Measurements from ENCODE around the gene ZFYVE28. TPM values are rescaled to one million over a fixed set of nuclear protein-coding genes. Genes with fewer than 3 reads are reported as not detected.

The ZFYVE28 gene
- total RNA-seq, 3 donors from 2014 or later: 12.3 to 14.1 (median 13.9) TPM

DNA sequence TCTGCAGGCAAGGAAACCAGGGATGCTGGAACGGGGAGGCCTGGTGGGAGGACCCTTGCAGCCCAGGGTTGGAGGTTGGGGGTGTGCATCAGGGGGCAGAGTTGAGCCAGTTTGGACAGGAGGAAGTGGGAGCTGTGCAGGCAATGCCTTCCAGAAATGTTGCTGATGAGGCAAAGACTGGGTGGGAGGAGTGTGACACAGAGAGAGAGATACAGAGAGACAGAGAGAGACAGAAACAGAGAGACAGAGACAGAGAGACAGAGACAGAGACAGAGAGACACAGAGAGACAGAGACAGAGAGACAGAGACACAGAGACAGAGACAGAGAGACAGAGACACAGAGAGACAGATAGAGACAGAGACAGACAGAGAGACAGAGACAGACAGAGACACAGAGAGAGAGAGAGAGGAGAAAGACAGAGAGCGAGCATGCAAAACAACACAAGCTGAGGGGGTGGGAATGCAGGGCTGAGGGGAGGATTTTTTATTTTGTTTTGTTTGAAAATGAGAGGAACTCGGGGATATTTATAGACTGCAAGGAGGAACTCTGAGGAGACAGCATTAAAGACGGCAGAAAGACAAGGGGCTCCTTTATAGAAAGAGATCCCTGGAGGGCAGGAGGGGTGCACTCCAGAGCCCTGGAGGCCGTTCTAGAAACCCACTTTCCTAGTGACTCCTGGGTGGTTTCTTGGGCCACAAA lies 174.6 kb downstream of the ZFYVE28 start:
- intact Hi-C loops (cut with DNase I; ENCODE audit: low total_unique reads): no loop called here
- Histone ChIP-seq H3K36me3 (peaks cover 2% of the 10 kb centered on the region), H3K4me3 (no peak overlapping the region), H3K27ac (peak overlapping the region; percentile 29 to 54), H3K27me3 (no peaks in the 10 kb centered on the region), H3K4me1 (peaks cover 0 to 16% of the 10 kb centered on the region in 2 donors), H3K9me3 (no peaks in the 10 kb centered on the region)
- TF ChIP-seq POLR2AphosphoS5 (IDR thresholded peaks at IDR 0.05): no peak
- TF ChIP-seq POLR2A (IDR thresholded peaks at IDR 0.05): no peak
- TF ChIP-seq, protein P1, sequence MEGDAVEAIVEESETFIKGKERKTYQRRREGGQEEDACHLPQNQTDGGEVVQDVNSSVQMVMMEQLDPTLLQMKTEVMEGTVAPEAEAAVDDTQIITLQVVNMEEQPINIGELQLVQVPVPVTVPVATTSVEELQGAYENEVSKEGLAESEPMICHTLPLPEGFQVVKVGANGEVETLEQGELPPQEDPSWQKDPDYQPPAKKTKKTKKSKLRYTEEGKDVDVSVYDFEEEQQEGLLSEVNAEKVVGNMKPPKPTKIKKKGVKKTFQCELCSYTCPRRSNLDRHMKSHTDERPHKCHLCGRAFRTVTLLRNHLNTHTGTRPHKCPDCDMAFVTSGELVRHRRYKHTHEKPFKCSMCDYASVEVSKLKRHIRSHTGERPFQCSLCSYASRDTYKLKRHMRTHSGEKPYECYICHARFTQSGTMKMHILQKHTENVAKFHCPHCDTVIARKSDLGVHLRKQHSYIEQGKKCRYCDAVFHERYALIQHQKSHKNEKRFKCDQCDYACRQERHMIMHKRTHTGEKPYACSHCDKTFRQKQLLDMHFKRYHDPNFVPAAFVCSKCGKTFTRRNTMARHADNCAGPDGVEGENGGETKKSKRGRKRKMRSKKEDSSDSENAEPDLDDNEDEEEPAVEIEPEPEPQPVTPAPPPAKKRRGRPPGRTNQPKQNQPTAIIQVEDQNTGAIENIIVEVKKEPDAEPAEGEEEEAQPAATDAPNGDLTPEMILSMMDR (IDR thresholded peaks at IDR 0.05): no peak
- DNase-seq (ENCODE audit: low spot score in 2 of 2): peak in 1 of 2 donors; percentile 36

DNA sequence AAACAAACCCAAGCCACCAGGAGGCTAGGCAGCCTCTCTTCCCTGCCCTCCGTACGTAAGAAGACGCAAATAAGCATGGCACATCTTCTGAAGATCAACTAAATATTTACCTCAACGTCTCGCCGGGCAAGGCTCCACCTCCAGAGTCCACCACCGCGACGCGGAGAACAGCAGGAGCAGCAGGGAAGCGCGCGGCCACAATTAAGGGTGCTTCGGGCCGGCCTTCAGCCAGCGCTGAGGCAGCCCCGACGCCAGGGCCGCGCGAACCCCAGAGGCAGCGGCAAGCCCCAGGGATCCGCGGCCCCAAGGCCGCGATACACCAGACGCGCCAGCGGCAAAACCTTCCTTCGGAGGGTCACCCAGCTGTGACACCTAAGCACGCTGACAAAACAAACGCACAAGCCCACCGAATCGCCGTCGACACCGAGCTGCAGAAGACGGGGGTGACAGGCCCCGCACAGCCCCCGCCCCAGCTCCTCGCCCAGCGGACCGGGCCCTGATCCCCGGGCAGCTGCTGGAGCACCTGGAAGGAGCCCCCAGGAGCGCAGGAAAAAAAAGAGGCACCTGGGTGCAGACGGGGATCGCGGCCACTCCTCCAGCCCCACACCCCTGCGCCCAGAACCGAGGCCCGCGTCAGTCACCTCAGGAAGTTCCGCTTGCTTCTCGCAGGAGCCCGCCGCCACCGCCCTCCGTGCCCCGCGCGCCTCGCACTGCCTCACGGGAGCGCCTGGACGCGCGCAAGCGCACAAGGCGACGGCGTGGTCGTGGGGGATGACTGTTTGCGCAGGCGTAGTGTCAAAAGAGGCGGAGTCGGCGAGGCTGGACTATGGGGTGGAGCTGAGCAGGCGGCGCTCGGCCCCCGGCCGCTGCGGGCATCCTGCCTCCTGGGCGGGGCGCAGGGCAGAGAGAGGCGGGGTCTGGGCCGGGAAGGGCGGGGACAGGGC lies 176.8 kb downstream of the ZFYVE28 start, which contains the start of the genes HAUS3 and POLN:
Gene HAUS3, minus strand, starts transcription at position 712 of the 944 bp plus-strand sequence. CDS start 1,175 bp downstream, outside the sequence.
Gene POLN, minus strand, starts transcription at position 712 of the 944 bp plus-strand sequence. CDS start 12,890 bp downstream, outside the sequence.
- TF ChIP-seq POLR2A (IDR thresholded peaks at IDR 0.05) (peak; percentile 19), POLR2AphosphoS5 (IDR thresholded peaks at IDR 0.05) (peak; percentile 74 to 83 (median 80))
- TF ChIP-seq, protein P1 (IDR thresholded peaks at IDR 0.05): no peak
- Histone ChIP-seq H3K4me3 (peak within 1 kb of the TSS; percentile 81 to 96 (median 96)), H3K36me3 (peaks cover 5% of the 10 kb centered on the region), H3K4me1 (peaks cover 0 to 16% of the 10 kb centered on the region in 2 donors), H3K27ac (peak within 1 kb of the TSS; percentile 66 to 69), H3K9me3 (no peaks in the 10 kb centered on the region), H3K27me3 (no peaks in the 10 kb centered on the region)
- DNase-seq (ENCODE audit: low spot score in 2 of 2): peak; percentile 96 to 98
- intact Hi-C loops (cut with DNase I; ENCODE audit: low total_unique reads): no loop called here

DNA sequence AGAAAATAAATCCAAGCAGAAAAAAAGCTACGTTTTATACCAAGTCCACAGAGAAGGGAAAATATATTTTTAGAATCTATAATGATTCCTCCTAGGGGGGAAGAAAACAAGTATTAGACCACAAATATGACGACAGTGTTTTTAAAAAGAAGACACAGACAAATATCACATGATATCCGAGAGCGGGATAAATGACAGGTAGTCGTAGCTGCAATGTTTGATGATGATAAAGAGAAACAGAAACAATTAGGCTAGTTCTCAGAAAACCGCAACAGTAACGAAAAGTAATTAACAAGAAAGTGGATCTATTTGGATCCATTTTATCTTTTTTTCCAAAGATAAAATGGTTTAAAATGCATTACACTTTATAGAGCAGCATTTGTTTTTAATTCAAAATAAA lies 177.4 kb downstream of the ZFYVE28 start:
- Histone ChIP-seq H3K4me3 (peak overlapping the region; percentile 81 to 96 (median 96)), H3K4me1 (peaks cover 0 to 16% of the 10 kb centered on the region in 2 donors), H3K27me3 (no peaks in the 10 kb centered on the region), H3K9me3 (no peaks in the 10 kb centered on the region), H3K27ac (peak overlapping the region; percentile 66 to 69), H3K36me3 (peaks cover 9% of the 10 kb centered on the region)
- intact Hi-C loops (cut with DNase I; ENCODE audit: low total_unique reads): no loop called here
- no peak for DNase-seq (ENCODE audit: low spot score in 2 of 2)
- TF ChIP-seq POLR2AphosphoS5 (IDR thresholded peaks at IDR 0.05) (no peak), POLR2A (IDR thresholded peaks at IDR 0.05) (no peak)
- TF ChIP-seq, protein P1 (IDR thresholded peaks at IDR 0.05): no peak

DNA sequence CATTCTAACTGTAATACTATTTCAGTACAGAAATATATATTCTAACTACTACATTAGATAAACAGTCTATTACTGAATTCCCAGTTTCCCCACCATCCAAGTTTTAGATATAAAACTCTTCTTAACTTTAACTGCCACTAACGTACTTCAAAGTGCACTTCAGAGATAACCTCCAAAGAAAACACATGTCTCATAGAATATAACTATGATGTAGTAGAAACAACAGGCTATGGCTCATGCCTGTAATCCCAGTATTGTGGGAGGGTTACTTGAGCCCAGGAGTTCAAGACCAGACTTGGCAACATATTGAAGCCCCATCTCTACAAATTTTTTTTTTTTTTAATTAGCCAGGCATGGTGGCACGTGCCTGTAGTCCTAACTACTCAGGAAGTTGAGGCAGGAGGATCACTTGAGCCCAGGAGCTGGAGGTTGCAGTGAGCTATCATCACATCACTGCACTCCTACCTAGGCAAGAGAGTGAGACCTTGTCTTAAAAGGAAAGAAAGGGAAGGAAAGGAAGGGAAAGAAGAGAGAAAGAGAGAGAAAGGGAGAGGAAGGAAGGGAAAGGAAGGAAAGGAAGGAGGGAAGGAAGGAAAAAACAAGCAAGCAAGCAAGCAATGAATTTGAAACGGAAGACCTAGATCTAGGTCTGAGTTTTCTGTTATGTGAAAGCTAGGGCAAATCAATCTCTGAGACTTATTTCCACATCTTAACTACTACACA lies 181.3 kb downstream of the ZFYVE28 start:
- DNase-seq (ENCODE audit: low spot score in 2 of 2): no peak
- Histone ChIP-seq H3K4me1 (peaks cover 0 to 16% of the 10 kb centered on the region in 2 donors), H3K4me3 (no peak overlapping the region), H3K27me3 (no peaks in the 10 kb centered on the region), H3K9me3 (no peaks in the 10 kb centered on the region), H3K27ac (no peak overlapping the region), H3K36me3 (peaks cover 15% of the 10 kb centered on the region)
- TF ChIP-seq POLR2AphosphoS5 (IDR thresholded peaks at IDR 0.05) (no peak), POLR2A (IDR thresholded peaks at IDR 0.05) (no peak)
- TF ChIP-seq, protein P1 (IDR thresholded peaks at IDR 0.05): no peak
- intact Hi-C loops (cut with DNase I; ENCODE audit: low total_unique reads): no loop called here
